Neuron (in vitro differentiated cells): Measurements from ENCODE around the gene GPR141.

ENCODE experiments used
- H2AFZ ChIP-seq: one replicate; pipeline ENCODE4 v1.6.1; 2013; ENCODE audit warnings: low read depth, mild to moderate bottlenecking, inconsistent platforms, low read length, moderate library complexity
- H3K27me3 ChIP-seq: one replicate; pipeline ENCODE4 v1.6.1; 2013; ENCODE audit warnings: low read length; ENCODE audit not compliant: insufficient read depth
- H3K36me3 ChIP-seq: one replicate; pipeline ENCODE4 v1.6.1; 2013; ENCODE audit warnings: low read length; ENCODE audit not compliant: insufficient read depth
- H3K4me1 ChIP-seq: one replicate; pipeline ENCODE4 v1.6.1; 2013; ENCODE audit warnings: low read length; ENCODE audit not compliant: insufficient read depth
- H3K4me3 ChIP-seq: 2 replicates; pipeline ENCODE4 v1.5.1; 2013; ENCODE audit warnings: mild to moderate bottlenecking, low read length, moderate library complexity
- H3K9me3 ChIP-seq: one replicate; pipeline ENCODE4 v1.6.1; 2013; ENCODE audit warnings: low read length

Gene GPR141

DNA sequence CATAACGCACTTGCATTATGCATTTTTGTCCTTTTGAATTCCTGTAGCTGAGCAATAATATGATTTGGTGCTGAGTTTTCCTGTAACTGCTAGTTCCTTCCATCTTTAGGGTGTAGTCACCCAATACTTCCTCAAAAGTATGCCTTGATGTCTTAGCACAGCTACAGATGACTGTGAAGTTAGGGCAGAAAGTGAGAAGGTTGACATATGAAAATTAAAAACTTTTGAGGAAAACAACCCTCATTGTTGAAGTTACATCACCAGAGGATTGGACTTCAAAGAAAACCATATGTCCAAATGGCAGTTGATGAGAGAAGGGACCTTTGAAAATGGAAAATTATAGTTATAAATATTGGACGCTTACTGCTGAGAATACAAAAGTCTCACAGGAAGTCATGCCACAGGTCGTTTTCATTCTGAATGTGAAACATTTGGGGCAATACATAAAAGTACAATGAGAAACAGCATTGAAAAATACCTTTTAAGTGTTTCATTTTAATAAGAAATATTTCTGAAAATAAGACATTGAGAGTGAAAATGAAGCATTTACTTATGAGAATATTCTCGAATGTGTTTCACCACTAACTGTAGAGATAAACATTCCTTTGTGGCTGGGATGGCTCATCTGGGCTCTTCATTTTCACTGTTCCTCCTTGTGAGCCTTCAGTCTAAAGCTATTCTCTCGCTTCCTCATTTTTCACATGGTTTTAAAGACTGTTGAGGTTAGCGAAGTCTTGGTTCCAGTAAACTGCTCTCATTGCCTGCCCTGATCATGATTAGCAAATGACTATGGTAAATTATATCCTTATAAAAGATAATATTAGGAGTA is 103.4 kb downstream of the GPR141 start:
- Histone ChIP-seq H3K4me3 (no peak overlapping the region), H2AFZ (no peak overlapping the region), H3K27me3 (no peaks in the 10 kb centered on the region), H3K9me3 (no peaks in the 10 kb centered on the region), H3K4me1 (peaks cover 8% of the 10 kb centered on the region), H3K36me3 (no peaks in the 10 kb centered on the region)
